IMR-90 (cell line): Measurements from ENCODE around the gene ZRANB3. TPM values are rescaled to one million over a fixed set of nuclear protein-coding genes. Genes with fewer than 3 reads are reported as not detected.

ENCODE experiments used
- ATAC-seq: fragments of 200-7000 bp; cut with Tn5 transposase; 2 replicates; pipeline ENCODE4 v1.9.1; 2020; ENCODE audit warnings: low read depth, mild to moderate bottlenecking, moderate library complexity
- BruUV-seq: library from RNA; stranded (reverse); fragments of 400-500 nt; replicated peaks from 2 replicates; lab custom pipeline; 2021; lab: Mats Ljungman, UMichigan
- CTCF ChIA-PET: fragments of 300-600 bp; formaldehyde crosslinking; extraction: SDS; loops from one replicate; lab custom pipeline; 2021; ENCODE audit warnings: antibody characterized with exemption; lab: Yijun Ruan, JAX
- POLR2A ChIA-PET: fragments of 300-600 bp; sonication (Branson Sonifier 250); formaldehyde crosslinking; loops from one replicate; lab custom pipeline; 2022; ENCODE audit warnings: antibody characterized with exemption; ENCODE audit not compliant: unreplicated experiment; lab: Charles Lee
- DNase-seq: peaks from one replicate; pipeline ENCODE4 v3.0.0; 2013
- H2AFZ ChIP-seq: replicated peaks from 2 replicates; pipeline ENCODE3; 2013; ENCODE audit warnings: low read length, mild to moderate bottlenecking; ENCODE audit not compliant: poor library complexity
- H2AK5ac ChIP-seq: 2 replicates; pipeline ENCODE4 v1.6.1; 2013; ENCODE audit warnings: low read depth, low read length, inconsistent platforms
- H2AK9ac ChIP-seq: replicated peaks from 2 replicates; pipeline ENCODE3; 2013; ENCODE audit warnings: mild to moderate bottlenecking, low read depth, low read length, moderate library complexity; ENCODE audit not compliant: poor library complexity
- H2BK120ac ChIP-seq: 2 replicates; pipeline ENCODE4 v1.6.1; 2013; ENCODE audit warnings: low read depth, low read length, inconsistent platforms
- H2BK15ac ChIP-seq: 3 replicates; pipeline ENCODE4 v1.6.1; 2013; ENCODE audit warnings: low read depth, low read length, inconsistent platforms
- H2BK20ac ChIP-seq: 2 replicates; pipeline ENCODE4 v1.6.1; 2013; ENCODE audit warnings: low read depth, mild to moderate bottlenecking, inconsistent platforms, low read length, moderate library complexity
- H2BK5ac ChIP-seq: 2 replicates; pipeline ENCODE4 v1.6.1; 2013; ENCODE audit warnings: mild to moderate bottlenecking, low read depth, low read length, inconsistent platforms; ENCODE audit not compliant: poor library complexity, severe bottlenecking
- H3K14ac ChIP-seq: replicated peaks from 2 replicates; pipeline ENCODE4 v1.6.1; 2013; ENCODE audit warnings: low read depth, low read length, inconsistent platforms
- H3K18ac ChIP-seq: 2 replicates; pipeline ENCODE4 v1.6.1; 2013; ENCODE audit warnings: low read depth, low read length, control low read depth
- H3K23ac ChIP-seq: 2 replicates; pipeline ENCODE4 v1.6.1; 2013; ENCODE audit warnings: low read depth, low read length, inconsistent platforms
- H3K27ac ChIP-seq: 2 replicates; pipeline ENCODE4 v1.5.1; 2013; ENCODE audit warnings: mild to moderate bottlenecking, control low read depth, low read length; ENCODE audit not compliant: insufficient read depth
- H3K27me3 ChIP-seq: 2 replicates; pipeline ENCODE4 v1.6.1; 2013; ENCODE audit warnings: low read length; ENCODE audit not compliant: control insufficient read depth, insufficient read depth
- H3K36me3 ChIP-seq: 2 replicates; pipeline ENCODE4 v1.6.1; 2013; ENCODE audit warnings: low read length, mixed read lengths; ENCODE audit not compliant: control insufficient read depth, insufficient read depth
- H3K4ac ChIP-seq: 2 replicates; pipeline ENCODE4 v1.6.1; 2013; ENCODE audit warnings: low read depth, low read length, inconsistent platforms
- H3K4me1 ChIP-seq: 2 replicates; pipeline ENCODE4 v1.6.1; 2013; ENCODE audit warnings: low read length, mixed read lengths; ENCODE audit not compliant: control insufficient read depth, insufficient read depth
- H3K4me2 ChIP-seq: 2 replicates; pipeline ENCODE4 v1.6.1; 2013; ENCODE audit warnings: low read depth, mild to moderate bottlenecking, control low read depth, low read length, moderate library complexity
- H3K4me3 ChIP-seq: 2 replicates; pipeline ENCODE4 v1.5.1; 2013; ENCODE audit warnings: low read depth, mild to moderate bottlenecking, control low read depth, low read length, moderate library complexity; ENCODE audit not compliant: insufficient read depth
- H3K56ac ChIP-seq: 2 replicates; pipeline ENCODE4 v1.6.1; 2013; ENCODE audit warnings: low read length, inconsistent platforms; ENCODE audit not compliant: insufficient read depth; ENCODE audit errors: extremely low read depth
- H3K79me1 ChIP-seq, 2 experiments: 2 replicates each; pipeline ENCODE4 v1.6.1; 2013; ENCODE audit warnings: low read length in 2 of 2, inconsistent platforms in 1 of 2, low read depth in 1 of 2
- H3K9ac ChIP-seq: 2 replicates; pipeline ENCODE4 v1.6.1; 2013; ENCODE audit warnings: low read depth, low read length, control low read depth
- H3K9me1 ChIP-seq: 2 replicates; pipeline ENCODE4 v1.6.1; 2013; ENCODE audit warnings: low read length, inconsistent platforms; ENCODE audit not compliant: insufficient read depth
- H3K9me3 ChIP-seq: 2 replicates; pipeline ENCODE4 v1.6.1; 2013; ENCODE audit warnings: low read length; ENCODE audit not compliant: control insufficient read depth, insufficient read depth
- H4K20me1 ChIP-seq: 2 replicates; pipeline ENCODE4 v1.6.1; 2013; ENCODE audit warnings: low read length, inconsistent platforms; ENCODE audit not compliant: insufficient read depth
- H4K5ac ChIP-seq: 2 replicates; pipeline ENCODE4 v1.6.1; 2013; ENCODE audit warnings: mild to moderate bottlenecking, low read depth, low read length, control low read depth
- H4K8ac ChIP-seq, 2 experiments: 2 replicates each; pipeline ENCODE4 v1.6.1; 2013; ENCODE audit warnings: low read depth in 2 of 2, low read length in 2 of 2, control low read depth in 1 of 2, inconsistent platforms in 1 of 2
- H4K91ac ChIP-seq: 2 replicates; pipeline ENCODE4 v1.6.1; 2013; ENCODE audit warnings: low read depth, low read length, inconsistent platforms; ENCODE audit not compliant: insufficient read depth
- BHLHE40 ChIP-seq: fragments of 150-350 bp; IDR thresholded peaks from 2 replicates; pipeline ENCODE4 v1.6.1; 2016; ENCODE audit warnings: mild to moderate bottlenecking, low read depth, low read length
- CEBPB ChIP-seq: IDR thresholded peaks from 2 replicates; pipeline ENCODE4 v1.6.1; 2012; ENCODE audit warnings: low read depth, low read length, improper control_type of control experiment
- FOS ChIP-seq: fragments of 150-350 bp; IDR thresholded peaks from 2 replicates; pipeline ENCODE4 v1.6.1; 2016; ENCODE audit warnings: low read depth, low read length
- MAFK ChIP-seq: IDR thresholded peaks from 2 replicates; pipeline ENCODE4 v1.6.1; 2012; ENCODE audit warnings: low read depth, low read length, improper control_type of control experiment
- MAZ ChIP-seq: IDR thresholded peaks from 2 replicates; pipeline ENCODE4 v1.6.1; 2012; ENCODE audit warnings: low read depth, mild to moderate bottlenecking, low read length, improper control_type of control experiment, moderate library complexity, borderline replicate concordance
- MXI1 ChIP-seq: IDR thresholded peaks from 2 replicates; pipeline ENCODE4 v1.6.1; 2012; ENCODE audit warnings: low read depth, mild to moderate bottlenecking, low read length, moderate library complexity, borderline replicate concordance
- NFE2L2 ChIP-seq: fragments of 150-350 bp; IDR thresholded peaks from 2 replicates; pipeline ENCODE4 v1.6.1; 2016; ENCODE audit warnings: low read depth, mild to moderate bottlenecking, low read length
- POLR2A ChIP-seq: IDR thresholded peaks from 2 replicates; pipeline ENCODE4 v1.6.1; 2012; ENCODE audit warnings: mild to moderate bottlenecking, low read depth, low read length
- RAD21 ChIP-seq: IDR thresholded peaks from 2 replicates; pipeline ENCODE4 v1.6.1; 2012; ENCODE audit warnings: low read length, improper control_type of control experiment
- RCOR1 ChIP-seq: IDR thresholded peaks from 2 replicates; pipeline ENCODE4 v1.6.1; 2012; ENCODE audit warnings: mild to moderate bottlenecking, low read length, improper control_type of control experiment; ENCODE audit not compliant: insufficient replicate concordance
- RFX5 ChIP-seq: IDR thresholded peaks from 2 replicates; pipeline ENCODE4 v1.8.0; 2012; ENCODE audit warnings: low read depth, mild to moderate bottlenecking, low read length, moderate library complexity
- SMC3 ChIP-seq: fragments of 150-350 bp; IDR thresholded peaks from 2 replicates; pipeline ENCODE4 v1.6.1; 2016; ENCODE audit warnings: low read depth, mild to moderate bottlenecking, antibody characterized with exemption, low read length, moderate library complexity
- WGBS, 2 experiments: methylation state at CpG; one replicate each; pipeline versions ENCODE4 v1.1.5 to v1.1.7; 2013; ENCODE audit warnings: missing lambda C conversion rate in 2 of 2; ENCODE audit not compliant: insufficient read length in 1 of 2; ENCODE audit errors: extremely low coverage in 2 of 2; 5-methylcytosine and 5-hydroxymethylcytosine counted together
- dilution Hi-C: fragments of 300-500 bp; cut with HindIII; formaldehyde crosslinking; loops from one replicate; pipeline ENCODE4 v1.14.3; 2018; ENCODE audit warnings: low sequenced_read_pairs; ENCODE audit not compliant: unreplicated experiment
- in situ Hi-C: fragments of 300-500 bp; cut with MboI; formaldehyde crosslinking; loops from 3 replicates; pipeline ENCODE4 v1.14.3; 2019; ENCODE audit warnings: low sequenced_read_pairs, inconsistent platforms, mixed read lengths
- intact Hi-C: fragments of 100-400 bp; cut with micrococcal nuclease; formaldehyde crosslinking; loops from 2 replicates; pipeline ENCODE4 v1.10.0; 2022
- polyA plus RNA-seq, 3 experiments: library from polyadenylated mRNA; depleted of rRNA; stranded (reverse); fragments of >200 nt; gene quantifications; 2 replicates each; pipeline ENCODE4 v1.2.3, GENCODE V29; 2012; ENCODE audit warnings: low replicate concordance in 1 of 3
- total RNA-seq: library from RNA; depleted of rRNA; stranded (reverse); fragments of >200 nt; gene quantifications from 2 replicates; pipeline ENCODE4 v1.2.3, GENCODE V29; 2012
- TF ChIP-seq, protein P1 (sequence below): conservative IDR thresholded peaks from 2 replicates; pipeline ENCODE4 v1.5.1; 2012; ENCODE audit warnings: mild to moderate bottlenecking, low read depth, low read length, improper control_type of control experiment
- TF ChIP-seq, protein P2 (sequence below): fragments of 150-350 bp; IDR thresholded peaks from 2 replicates; pipeline ENCODE4 v1.6.1; 2016; ENCODE audit warnings: low read depth, mild to moderate bottlenecking, low read length, moderate library complexity, borderline replicate concordance
- TF ChIP-seq, protein P3 (sequence below): fragments of 150-350 bp; IDR thresholded peaks from 2 replicates; pipeline ENCODE4 v1.6.1; 2017; ENCODE audit warnings: mild to moderate bottlenecking, antibody characterized with exemption, low read length, low read depth

The ZRANB3 gene
- total and polyA plus RNA-seq, 2 of the 4 experiments (the other 2 are of a cell fraction): 3.4 to 9.3 TPM

DNA sequence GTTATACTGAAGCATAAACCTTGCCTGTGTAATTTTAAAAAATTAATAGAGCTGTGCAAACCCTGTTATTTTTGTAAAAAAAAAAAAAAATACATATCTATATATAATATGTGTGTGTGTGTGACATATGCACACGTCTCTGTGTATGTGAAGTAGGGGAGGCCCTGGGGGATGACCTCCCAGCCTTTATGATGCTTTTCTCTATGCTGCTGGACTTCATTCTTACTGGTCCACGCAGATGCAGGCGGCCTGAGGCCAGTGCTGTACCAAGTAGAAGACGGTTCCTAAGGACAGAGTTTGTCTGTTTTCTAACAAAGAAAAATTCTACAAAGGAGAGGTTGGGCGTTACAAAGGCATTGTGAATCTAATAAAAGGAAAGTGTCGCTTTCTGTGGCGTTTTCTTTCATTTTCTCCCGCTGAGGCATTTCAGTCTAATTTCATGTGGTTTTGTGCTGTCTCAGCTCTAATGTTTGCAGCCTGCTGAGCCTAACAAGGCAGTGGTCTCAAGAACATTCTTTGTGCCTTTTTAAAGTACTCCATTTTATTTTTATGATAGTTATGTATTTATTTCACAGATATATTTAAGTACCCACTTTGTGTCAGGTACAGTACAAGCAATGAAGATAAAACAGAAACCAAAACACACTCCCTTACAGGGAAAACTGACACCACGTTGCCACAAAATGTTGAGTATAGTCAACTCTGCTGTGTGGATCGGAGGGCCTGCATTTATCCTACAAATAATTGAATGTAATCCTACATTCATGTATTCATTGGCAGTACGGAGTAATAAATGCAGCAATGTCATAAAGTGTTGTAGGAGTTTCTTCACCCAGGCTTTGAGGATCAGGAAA lies 360.9 kb downstream of the ZRANB3 start:
- intact Hi-C loops (loop anchor here (10.0 kb wide), 1 partner anchor 535 kb away; no protein-coding TSS in a partner anchor), in situ Hi-C loops (no loop called here), dilution Hi-C loops (no loop called here)
- H3K4ac ChIP-seq: no peak overlapping the region
- no peak overlapping the region for H2BK5ac ChIP-seq
- H3K36me3 ChIP-seq: peaks cover 34% of the 10 kb centered on the region
- H3K27me3 ChIP-seq: no peaks in the 10 kb centered on the region
- no peak overlapping the region for H2BK15ac ChIP-seq
- H2AFZ ChIP-seq: no peak overlapping the region
- no peak overlapping the region for H2BK120ac ChIP-seq
- H4K20me1 ChIP-seq: no peaks in the 10 kb centered on the region
- no peak overlapping the region for H3K56ac ChIP-seq
- CTCF ChIA-PET: no interaction called here
- peaks cover 3% of the 10 kb centered on the region; the same call in 1 of the 2 replicates for H3K9me1 ChIP-seq
- H4K5ac ChIP-seq: no peak overlapping the region
- POLR2A ChIA-PET: no interaction called here
- BruUV-seq: no TSS peak
- no peak overlapping the region for H3K4me3 ChIP-seq
- no peak overlapping the region for H2AK9ac ChIP-seq
- no peak overlapping the region for H2AK5ac ChIP-seq
- no peaks in the 10 kb centered on the region for H3K9me3 ChIP-seq
- DNase-seq (no peak), ATAC-seq (no peak)
- no peak overlapping the region for H4K8ac ChIP-seq
- no peak overlapping the region for H4K91ac ChIP-seq
- no peak overlapping the region for H3K4me2 ChIP-seq
- H3K23ac ChIP-seq: no peak overlapping the region
- no peak overlapping the region for H3K9ac ChIP-seq
- no peak overlapping the region for H3K27ac ChIP-seq
- no peak overlapping the region for H2BK20ac ChIP-seq
- WGBS, 2 experiments: 90% methylated on average over 4 of the region's 11 CpGs; no CpG with 5 or more reads in 1 of the 2 experiments
- no peaks in the 10 kb centered on the region for H3K4me1 ChIP-seq
- no peak overlapping the region for H3K14ac ChIP-seq
- peaks cover 4 to 9% of the 10 kb centered on the region in 2 experiments; a peak in 1 of 4 replicates for H3K79me1 ChIP-seq
- no peak overlapping the region for H3K18ac ChIP-seq
- no peak for TF ChIP-seq NFE2L2
- TF ChIP-seq MAZ: no peak
- TF ChIP-seq MAFK: no peak
- TF ChIP-seq POLR2A: no peak
- no peak for TF ChIP-seq BHLHE40
- no peak for TF ChIP-seq RAD21
- TF ChIP-seq, protein P1, sequence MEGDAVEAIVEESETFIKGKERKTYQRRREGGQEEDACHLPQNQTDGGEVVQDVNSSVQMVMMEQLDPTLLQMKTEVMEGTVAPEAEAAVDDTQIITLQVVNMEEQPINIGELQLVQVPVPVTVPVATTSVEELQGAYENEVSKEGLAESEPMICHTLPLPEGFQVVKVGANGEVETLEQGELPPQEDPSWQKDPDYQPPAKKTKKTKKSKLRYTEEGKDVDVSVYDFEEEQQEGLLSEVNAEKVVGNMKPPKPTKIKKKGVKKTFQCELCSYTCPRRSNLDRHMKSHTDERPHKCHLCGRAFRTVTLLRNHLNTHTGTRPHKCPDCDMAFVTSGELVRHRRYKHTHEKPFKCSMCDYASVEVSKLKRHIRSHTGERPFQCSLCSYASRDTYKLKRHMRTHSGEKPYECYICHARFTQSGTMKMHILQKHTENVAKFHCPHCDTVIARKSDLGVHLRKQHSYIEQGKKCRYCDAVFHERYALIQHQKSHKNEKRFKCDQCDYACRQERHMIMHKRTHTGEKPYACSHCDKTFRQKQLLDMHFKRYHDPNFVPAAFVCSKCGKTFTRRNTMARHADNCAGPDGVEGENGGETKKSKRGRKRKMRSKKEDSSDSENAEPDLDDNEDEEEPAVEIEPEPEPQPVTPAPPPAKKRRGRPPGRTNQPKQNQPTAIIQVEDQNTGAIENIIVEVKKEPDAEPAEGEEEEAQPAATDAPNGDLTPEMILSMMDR: no peak
- no peak for TF ChIP-seq CEBPB
- no peak for TF ChIP-seq RFX5
- TF ChIP-seq, protein P2, sequence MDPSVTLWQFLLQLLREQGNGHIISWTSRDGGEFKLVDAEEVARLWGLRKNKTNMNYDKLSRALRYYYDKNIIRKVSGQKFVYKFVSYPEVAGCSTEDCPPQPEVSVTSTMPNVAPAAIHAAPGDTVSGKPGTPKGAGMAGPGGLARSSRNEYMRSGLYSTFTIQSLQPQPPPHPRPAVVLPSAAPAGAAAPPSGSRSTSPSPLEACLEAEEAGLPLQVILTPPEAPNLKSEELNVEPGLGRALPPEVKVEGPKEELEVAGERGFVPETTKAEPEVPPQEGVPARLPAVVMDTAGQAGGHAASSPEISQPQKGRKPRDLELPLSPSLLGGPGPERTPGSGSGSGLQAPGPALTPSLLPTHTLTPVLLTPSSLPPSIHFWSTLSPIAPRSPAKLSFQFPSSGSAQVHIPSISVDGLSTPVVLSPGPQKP: no peak
- TF ChIP-seq MXI1: no peak
- no peak for TF ChIP-seq FOS
- no peak for TF ChIP-seq RCOR1
- TF ChIP-seq, protein P3, sequence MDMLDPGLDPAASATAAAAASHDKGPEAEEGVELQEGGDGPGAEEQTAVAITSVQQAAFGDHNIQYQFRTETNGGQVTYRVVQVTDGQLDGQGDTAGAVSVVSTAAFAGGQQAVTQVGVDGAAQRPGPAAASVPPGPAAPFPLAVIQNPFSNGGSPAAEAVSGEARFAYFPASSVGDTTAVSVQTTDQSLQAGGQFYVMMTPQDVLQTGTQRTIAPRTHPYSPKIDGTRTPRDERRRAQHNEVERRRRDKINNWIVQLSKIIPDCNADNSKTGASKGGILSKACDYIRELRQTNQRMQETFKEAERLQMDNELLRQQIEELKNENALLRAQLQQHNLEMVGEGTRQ: no peak
- no peak for TF ChIP-seq SMC3
